AG10803 (cell line): Measurements from ENCODE around the gene PAPOLA.

Experiments
- DNase-seq: peaks from one replicate; pipeline ENCODE4 v3.0.0; 2010; ENCODE audit warnings: low read depth
- H3K4me3 ChIP-seq: 2 replicates; pipeline ENCODE4 v1.5.1; 2011; ENCODE audit warnings: mild to moderate bottlenecking, low read length, control low read depth
- CTCF ChIP-seq: conservative IDR thresholded peaks from 2 replicates; pipeline ENCODE4 v1.5.1; 2011; ENCODE audit warnings: mild to moderate bottlenecking, low read length, control low read depth, inconsistent platforms

PAPOLA gene

GRCh38 chr14:96574171-96574632, 72.0 kb downstream of the PAPOLA start:
- DNase-seq: peak; percentile 62
- H3K4me3 ChIP-seq: no peak overlapping the region
- no peak for TF ChIP-seq CTCF

GRCh38 chr14:96574633-96575632, 72.8 kb downstream of the PAPOLA start:
- peak; percentile 80 for DNase-seq
- H3K4me3 ChIP-seq: no peak overlapping the region
- no peak for TF ChIP-seq CTCF

GRCh38 chr14:96576359-96576758, 74.2 kb downstream of the PAPOLA start:
- no peak for TF ChIP-seq CTCF
- no peak for DNase-seq
- no peak overlapping the region for H3K4me3 ChIP-seq

GRCh38 chr14:96576937-96577336, 74.8 kb downstream of the PAPOLA start:
- no peak for TF ChIP-seq CTCF
- DNase-seq: no peak
- no peak overlapping the region for H3K4me3 ChIP-seq

GRCh38 chr14:96578619-96579018, 76.4 kb downstream of the PAPOLA start:
- no peak for TF ChIP-seq CTCF
- no peak overlapping the region for H3K4me3 ChIP-seq
- DNase-seq: no peak

GRCh38 chr14:96579358-96579757, 77.2 kb downstream of the PAPOLA start:
- no peak for DNase-seq
- TF ChIP-seq CTCF: no peak
- no peak overlapping the region for H3K4me3 ChIP-seq

GRCh38 chr14:96579855-96580254, 77.7 kb downstream of the PAPOLA start:
- DNase-seq: no peak
- no peak overlapping the region for H3K4me3 ChIP-seq
- no peak for TF ChIP-seq CTCF
